H9 (cell line): Measurements from ENCODE around the gene ACSL4. TPM values are rescaled to one million over a fixed set of nuclear protein-coding genes. Genes with fewer than 3 reads are reported as not detected.

Experiments
- DNase-seq: peaks from one replicate; pipeline ENCODE4 v3.0.0-alpha.2; 2017
- H2AFZ ChIP-seq: one replicate; pipeline ENCODE4 v1.6.1; 2013; ENCODE audit warnings: mild to moderate bottlenecking, low read length, control low read depth, moderate library complexity
- H2AK5ac ChIP-seq: 2 replicates; pipeline ENCODE4 v1.6.1; 2013; ENCODE audit warnings: low read length, control low read depth, mixed read lengths; ENCODE audit not compliant: insufficient read length
- H2BK120ac ChIP-seq: one replicate; pipeline ENCODE4 v1.6.1; 2013; ENCODE audit warnings: low read depth, mild to moderate bottlenecking, low read length, control low read depth, inconsistent platforms; ENCODE audit not compliant: poor library complexity, severe bottlenecking
- H2BK12ac ChIP-seq: 2 replicates; pipeline ENCODE4 v1.6.1; 2013; ENCODE audit warnings: low read length, control low read depth, mixed read lengths, low read depth; ENCODE audit not compliant: insufficient read length
- H2BK15ac ChIP-seq: 2 replicates; pipeline ENCODE4 v1.6.1; 2013; ENCODE audit warnings: low read depth, low read length, control low read depth
- H2BK20ac ChIP-seq: one replicate; pipeline ENCODE4 v1.6.1; 2013; ENCODE audit warnings: low read depth, mild to moderate bottlenecking, low read length, control low read depth, inconsistent platforms; ENCODE audit not compliant: poor library complexity, severe bottlenecking
- H2BK5ac ChIP-seq: 2 replicates; pipeline ENCODE4 v1.6.1; 2013; ENCODE audit warnings: low read length, control low read depth, mixed read lengths; ENCODE audit not compliant: insufficient read length
- H3K14ac ChIP-seq: 2 replicates; pipeline ENCODE4 v1.6.1; 2013; ENCODE audit warnings: low read length, control low read depth; ENCODE audit not compliant: insufficient read depth
- H3K18ac ChIP-seq: 2 replicates; pipeline ENCODE4 v1.6.1; 2013; ENCODE audit warnings: low read depth, mild to moderate bottlenecking, mixed read lengths, low read length, control low read depth; ENCODE audit not compliant: insufficient read length
- H3K23ac ChIP-seq: 2 replicates; pipeline ENCODE4 v1.6.1; 2013; ENCODE audit warnings: low read length, control low read depth, mixed read lengths, low read depth; ENCODE audit not compliant: insufficient read length
- H3K23me2 ChIP-seq: 2 replicates; pipeline ENCODE4 v1.6.1; 2013; ENCODE audit warnings: low read depth, mild to moderate bottlenecking, mixed read lengths, low read length, control low read depth; ENCODE audit not compliant: insufficient read length, poor library complexity, severe bottlenecking
- H3K27ac ChIP-seq: 2 replicates; pipeline ENCODE4 v1.5.1; 2013; ENCODE audit warnings: low read length, control low read depth, mixed read lengths, low read depth; ENCODE audit not compliant: insufficient read length
- H3K27me3 ChIP-seq: 2 replicates; pipeline ENCODE4 v1.6.1; 2013; ENCODE audit warnings: low read length, control low read depth, inconsistent platforms; ENCODE audit not compliant: insufficient read depth
- H3K4ac ChIP-seq: 2 replicates; pipeline ENCODE4 v1.6.1; 2013; ENCODE audit warnings: low read depth, mild to moderate bottlenecking, control low read depth, inconsistent platforms, low read length, moderate library complexity
- H3K4me1 ChIP-seq: 2 replicates; pipeline ENCODE4 v1.6.1; 2013; ENCODE audit warnings: low read length, control low read depth, inconsistent platforms; ENCODE audit not compliant: insufficient read depth
- H3K4me2 ChIP-seq: 2 replicates; pipeline ENCODE4 v1.6.1; 2013; ENCODE audit warnings: low read length, control low read depth, mixed read lengths; ENCODE audit not compliant: insufficient read length, insufficient read depth
- H3K56ac ChIP-seq: 2 replicates; pipeline ENCODE4 v1.6.1; 2013; ENCODE audit warnings: low read depth, mild to moderate bottlenecking, mixed read lengths, low read length, control low read depth; ENCODE audit not compliant: insufficient read length
- H3K79me1 ChIP-seq: 2 replicates; pipeline ENCODE4 v1.6.1; 2013; ENCODE audit warnings: low read depth, mild to moderate bottlenecking, moderate library complexity, low read length, control low read depth, inconsistent platforms; ENCODE audit not compliant: insufficient read depth, poor library complexity, severe bottlenecking
- H3K79me2 ChIP-seq: 2 replicates; pipeline ENCODE4 v1.6.1; 2013; ENCODE audit warnings: low read length, control low read depth, inconsistent platforms; ENCODE audit not compliant: insufficient read depth
- H3K9ac ChIP-seq: 2 replicates; pipeline ENCODE4 v1.6.1; 2013; ENCODE audit warnings: low read length, control low read depth, mixed read lengths; ENCODE audit not compliant: insufficient read length; ENCODE audit errors: extremely low read depth
- H3K9me3 ChIP-seq: one replicate; pipeline ENCODE4 v1.6.1; 2013; ENCODE audit warnings: low read depth, low read length, inconsistent platforms; ENCODE audit not compliant: control insufficient read depth
- H3T11ph ChIP-seq: one replicate; pipeline ENCODE4 v1.6.1; 2013; ENCODE audit warnings: mild to moderate bottlenecking, low read length, control low read depth, inconsistent platforms
- H4K20me1 ChIP-seq: one replicate; pipeline ENCODE4 v1.6.1; 2013; ENCODE audit not compliant: control insufficient read depth, insufficient read length, insufficient read depth
- H4K5ac ChIP-seq: 2 replicates; pipeline ENCODE4 v1.6.1; 2013; ENCODE audit warnings: low read depth, mild to moderate bottlenecking, mixed read lengths, low read length, control low read depth; ENCODE audit not compliant: insufficient read length
- H4K8ac ChIP-seq: replicated peaks from 2 replicates; pipeline ENCODE4 v1.6.1; 2013; ENCODE audit warnings: low read length, control low read depth, mixed read lengths, low read depth; ENCODE audit not compliant: insufficient read length
- H4K91ac ChIP-seq: 2 replicates; pipeline ENCODE4 v1.6.1; 2013; ENCODE audit warnings: low read depth, mild to moderate bottlenecking, moderate library complexity, mixed read lengths, low read length, control low read depth; ENCODE audit not compliant: insufficient read length
- H3K27ac Mint-ChIP-seq, 3 experiments: 2 replicates in 2 of 3; 3 replicates in 1 of 3; pipeline ENCODE4 v1.8.0; 2020 to 2021; ENCODE audit warnings: mixed read lengths in 3 of 3, mild to moderate bottlenecking in 1 of 3, moderate library complexity in 1 of 3
- H3K27me3 Mint-ChIP-seq: 2 replicates; pipeline ENCODE4 v1.8.0; 2021; ENCODE audit warnings: low read depth, mild to moderate bottlenecking, moderate library complexity, mixed read lengths
- H3K36me3 Mint-ChIP-seq, 3 experiments: 2 replicates in 2 of 3; 3 replicates in 1 of 3; pipeline ENCODE4 v1.8.0; 2020 to 2021; ENCODE audit warnings: low read depth in 3 of 3, mixed read lengths in 3 of 3; ENCODE audit not compliant: insufficient read depth in 1 of 3
- H3K4me1 Mint-ChIP-seq, 2 experiments: 2 replicates each; pipeline ENCODE4 v1.8.0; 2020; ENCODE audit warnings: mixed read lengths in 2 of 2
- H3K4me3 Mint-ChIP-seq, 2 experiments: 2 replicates in 1 of 2; 3 replicates in 1 of 2; pipeline ENCODE4 v1.8.0; 2020 to 2021; ENCODE audit warnings: mild to moderate bottlenecking in 2 of 2, mixed read lengths in 2 of 2, moderate library complexity in 1 of 2
- H3K9me3 Mint-ChIP-seq, 2 experiments: 2 replicates in 1 of 2; 3 replicates in 1 of 2; pipeline ENCODE4 v1.8.0; 2020; ENCODE audit warnings: mild to moderate bottlenecking in 2 of 2, mixed read lengths in 2 of 2, moderate library complexity in 1 of 2
- total RNA-seq: library from RNA; stranded (reverse); gene quantifications from 2 replicates; pipeline ENCODE4 v1.2.1, GENCODE V29; 2021
- TF ChIP-seq, protein P1 (sequence below): fragments of 200-600 bp; sonication (generic); conservative IDR thresholded peaks from 3 replicates; pipeline ENCODE4 v1.8.0; 2021; ENCODE audit warnings: antibody characterized with exemption, mild to moderate bottlenecking

The ACSL4 gene
- total RNA-seq, 1 experiment from 2014 or later = 41.6 TPM

DNA sequence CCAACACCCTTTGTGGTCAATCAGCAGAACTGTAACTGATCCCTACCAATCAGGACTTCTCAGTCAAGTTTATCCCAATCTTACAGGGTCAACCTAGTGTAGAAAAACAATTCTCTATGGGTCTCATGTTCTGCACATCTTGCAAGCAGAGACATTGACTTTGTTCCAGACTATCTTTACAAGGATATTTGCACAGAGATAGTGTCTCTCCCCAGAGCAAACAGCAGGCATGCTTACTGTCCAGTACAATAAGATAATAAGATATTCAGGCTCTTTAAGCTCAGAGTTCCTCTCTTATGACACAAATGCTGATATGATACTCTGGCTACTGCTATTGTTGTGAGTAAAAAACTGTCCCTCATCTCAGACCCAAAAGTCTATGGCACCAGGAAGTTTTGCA, 53.2 kb downstream of the ACSL4 start:
- no peak overlapping the region for H3K4ac ChIP-seq
- no peak overlapping the region for H2BK120ac ChIP-seq
- Mint-ChIP-seq H3K27ac (no peak overlapping the region), H3K4me1 (no peaks in the 10 kb centered on the region), H3K36me3 (peaks cover 19 to 22% (median 21%) of the 10 kb centered on the region in 3 experiments), H3K4me3 (no peak overlapping the region), H3K9me3 (no peaks in the 10 kb centered on the region), H3K27me3 (no peaks in the 10 kb centered on the region)
- no peak overlapping the region for H4K5ac ChIP-seq
- no peak overlapping the region for H4K91ac ChIP-seq
- no peaks in the 10 kb centered on the region for H3K27me3 ChIP-seq
- H3K79me1 ChIP-seq = no peaks in the 10 kb centered on the region
- H3K4me2 ChIP-seq = no peak overlapping the region
- no peak overlapping the region for H3K27ac ChIP-seq
- H2BK20ac ChIP-seq = no peak overlapping the region
- no peak overlapping the region for H2BK5ac ChIP-seq
- no peak for DNase-seq
- H4K20me1 ChIP-seq = no peaks in the 10 kb centered on the region
- H2BK15ac ChIP-seq = no peak overlapping the region
- no peak overlapping the region for H3K18ac ChIP-seq
- no peak overlapping the region for H2AK5ac ChIP-seq
- no peak overlapping the region for H3K9ac ChIP-seq
- no peak overlapping the region for H3K14ac ChIP-seq
- no peak overlapping the region for H2AFZ ChIP-seq
- no peak overlapping the region for H3K56ac ChIP-seq
- no peaks in the 10 kb centered on the region for H3K79me2 ChIP-seq
- no peak overlapping the region for H3T11ph ChIP-seq
- no peaks in the 10 kb centered on the region for H3K4me1 ChIP-seq
- H3K23me2 ChIP-seq = no peaks in the 10 kb centered on the region
- H2BK12ac ChIP-seq = no peak overlapping the region
- H3K9me3 ChIP-seq = no peaks in the 10 kb centered on the region
- no peak overlapping the region for H4K8ac ChIP-seq
- no peak overlapping the region for H3K23ac ChIP-seq
- TF ChIP-seq, protein P1, sequence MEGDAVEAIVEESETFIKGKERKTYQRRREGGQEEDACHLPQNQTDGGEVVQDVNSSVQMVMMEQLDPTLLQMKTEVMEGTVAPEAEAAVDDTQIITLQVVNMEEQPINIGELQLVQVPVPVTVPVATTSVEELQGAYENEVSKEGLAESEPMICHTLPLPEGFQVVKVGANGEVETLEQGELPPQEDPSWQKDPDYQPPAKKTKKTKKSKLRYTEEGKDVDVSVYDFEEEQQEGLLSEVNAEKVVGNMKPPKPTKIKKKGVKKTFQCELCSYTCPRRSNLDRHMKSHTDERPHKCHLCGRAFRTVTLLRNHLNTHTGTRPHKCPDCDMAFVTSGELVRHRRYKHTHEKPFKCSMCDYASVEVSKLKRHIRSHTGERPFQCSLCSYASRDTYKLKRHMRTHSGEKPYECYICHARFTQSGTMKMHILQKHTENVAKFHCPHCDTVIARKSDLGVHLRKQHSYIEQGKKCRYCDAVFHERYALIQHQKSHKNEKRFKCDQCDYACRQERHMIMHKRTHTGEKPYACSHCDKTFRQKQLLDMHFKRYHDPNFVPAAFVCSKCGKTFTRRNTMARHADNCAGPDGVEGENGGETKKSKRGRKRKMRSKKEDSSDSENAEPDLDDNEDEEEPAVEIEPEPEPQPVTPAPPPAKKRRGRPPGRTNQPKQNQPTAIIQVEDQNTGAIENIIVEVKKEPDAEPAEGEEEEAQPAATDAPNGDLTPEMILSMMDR = no peak
